Measurements from ENCODE around the gene PTPRG.
A peak's percentile ranks its signal among the peaks of the same experiment; 100 is the strongest.

The PTPRG gene

GRCh38 chr3:62127116-62127515 lies 565.7 kb downstream of the PTPRG start:
- no peak overlapping the region for H3K4me3 ChIP-seq
- TF ChIP-seq CTCF (IDR thresholded peaks at IDR 0.05), result no peak
- no peak overlapping the region for H3K27ac ChIP-seq
- DNase-seq (ENCODE audit: low spot score), result no peak

DNA sequence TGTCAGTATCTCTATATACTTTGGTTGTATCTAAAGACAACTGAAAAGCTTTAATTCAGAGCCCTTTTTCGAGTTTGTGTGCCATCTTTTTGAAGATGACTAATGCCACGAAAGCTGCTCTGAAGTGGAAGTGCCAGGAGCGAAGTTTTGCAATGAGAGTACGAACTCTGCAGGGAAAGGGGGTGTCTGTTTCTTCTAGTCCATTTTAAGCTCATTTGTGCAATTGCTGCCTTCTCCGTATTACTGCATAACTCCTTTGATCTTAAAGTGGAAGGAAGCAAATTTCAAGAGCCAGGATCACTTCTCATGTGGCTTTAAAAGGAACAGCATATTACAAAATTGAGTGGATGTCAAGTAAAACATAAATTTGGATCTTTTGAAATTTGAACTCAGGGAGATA lies 566.7 kb downstream of the PTPRG start:
- Histone ChIP-seq H3K4me3 (no peak overlapping the region), H3K27ac (peak overlapping the region in 1 of 2 donors; percentile 8)
- DNase-seq (ENCODE audit: low spot score), result no peak
- no peak for TF ChIP-seq CTCF (IDR thresholded peaks at IDR 0.05)

- no peak for TF ChIP-seq CTCF (IDR thresholded peaks at IDR 0.05)
- no peak overlapping the region for H3K4me3 ChIP-seq
- DNase-seq (ENCODE audit: low spot score), result no peak
- peak overlapping the region in 1 of 2 donors; percentile 8 for H3K27ac ChIP-seq
These were observed 567.3 kb downstream of the PTPRG start for GRCh38 chr3:62128681-62129080.

DNA sequence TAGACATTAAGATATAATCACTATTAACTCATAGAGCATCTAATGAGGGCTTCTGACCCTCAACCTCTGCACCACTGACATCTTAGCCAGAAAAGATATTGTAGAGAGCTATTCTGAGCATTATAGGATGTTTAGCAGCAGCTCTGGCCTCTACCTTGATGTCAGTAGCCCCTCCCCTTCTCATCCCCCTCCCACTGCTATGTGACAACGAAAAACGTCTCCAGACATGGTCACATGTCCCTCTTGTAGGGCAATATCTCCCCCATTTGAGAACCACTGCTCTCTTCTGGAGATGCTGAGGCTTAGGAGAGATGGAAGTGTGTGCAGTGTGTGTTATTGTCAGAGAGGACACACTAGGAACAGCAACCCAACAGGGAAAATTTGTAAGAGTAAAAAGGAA lies 569.7 kb downstream of the PTPRG start:
- Histone ChIP-seq H3K4me3 (no peak overlapping the region), H3K27ac (no peak overlapping the region)
- TF ChIP-seq CTCF (IDR thresholded peaks at IDR 0.05), result no peak

GRCh38 chr3:62131620-62132019 lies 570.2 kb downstream of the PTPRG start:
- no peak overlapping the region for H3K4me3 ChIP-seq
- peak overlapping the region; percentile 22 to 66 for H3K27ac ChIP-seq
- no peak for TF ChIP-seq CTCF (IDR thresholded peaks at IDR 0.05)
- no peak for DNase-seq (ENCODE audit: low spot score)

More for the DNA sequence above, 569.7 kb downstream of the PTPRG start:
- DNase-seq (ENCODE audit: low spot score), result no peak

GRCh38 chr3:62132027-62132602 lies 570.7 kb downstream of the PTPRG start:
- DNase-seq (ENCODE audit: low spot score), result no peak
- TF ChIP-seq CTCF (IDR thresholded peaks at IDR 0.05), result no peak
- H3K4me3 ChIP-seq, result no peak overlapping the region
- peak overlapping the region; percentile 22 to 66 for H3K27ac ChIP-seq

DNA sequence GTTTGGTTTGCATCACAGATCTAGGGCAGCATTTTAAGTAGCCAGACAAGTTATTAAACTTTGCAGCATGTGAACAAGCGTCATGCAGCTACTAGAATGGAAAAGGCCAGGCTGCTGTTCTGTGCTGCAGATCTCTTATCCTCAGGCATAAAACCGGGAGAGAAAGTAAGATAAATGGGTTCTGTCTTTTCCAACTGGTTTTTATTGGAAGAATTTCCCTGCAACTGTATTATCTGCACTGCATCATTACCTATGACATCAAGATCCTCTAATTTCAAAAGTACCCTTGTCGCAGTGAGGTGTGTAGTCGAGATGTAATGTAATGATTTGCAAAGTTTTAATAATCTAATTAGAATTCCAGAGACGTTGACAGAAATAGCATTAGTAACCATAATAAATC lies 571.6 kb downstream of the PTPRG start:
- no peak overlapping the region for H3K4me3 ChIP-seq
- H3K27ac ChIP-seq, result no peak overlapping the region
- TF ChIP-seq CTCF (IDR thresholded peaks at IDR 0.05), result no peak
- no peak for DNase-seq (ENCODE audit: low spot score)

All from coronary artery (tissue), 2 donors.